HEK293T (cell line): ENCODE data around the gene TBC1D8.

Experiments
- BHLHE40 ChIP-seq: fragments of 450-650 bp; IDR thresholded peaks from 2 replicates; pipeline ENCODE4 v1.6.1; 2016; ENCODE audit warnings: mild to moderate bottlenecking, moderate library complexity, borderline replicate concordance
- ELF4 ChIP-seq: fragments of 450-650 bp; IDR thresholded peaks from 2 replicates; pipeline ENCODE4 v1.6.1; 2017; ENCODE audit warnings: antibody characterized with exemption
- FOXK2 ChIP-seq: fragments of 450-650 bp; IDR thresholded peaks from 2 replicates; pipeline ENCODE4 v1.6.1; 2016; ENCODE audit warnings: mild to moderate bottlenecking
- LEF1 ChIP-seq: fragments of 450-650 bp; IDR thresholded peaks from 2 replicates; pipeline ENCODE4 v1.6.1; 2017; ENCODE audit warnings: mild to moderate bottlenecking, borderline replicate concordance
- SP1 ChIP-seq: fragments of 450-650 bp; IDR thresholded peaks from 2 replicates; pipeline ENCODE4 v1.6.1; 2017
- SUZ12 ChIP-seq: fragments of 450-650 bp; IDR thresholded peaks from 2 replicates; pipeline ENCODE4 v1.6.1; 2016; ENCODE audit warnings: mild to moderate bottlenecking
- ZNF384 ChIP-seq: fragments of 450-650 bp; IDR thresholded peaks from 2 replicates; pipeline ENCODE4 v1.6.1; 2016

DNA sequence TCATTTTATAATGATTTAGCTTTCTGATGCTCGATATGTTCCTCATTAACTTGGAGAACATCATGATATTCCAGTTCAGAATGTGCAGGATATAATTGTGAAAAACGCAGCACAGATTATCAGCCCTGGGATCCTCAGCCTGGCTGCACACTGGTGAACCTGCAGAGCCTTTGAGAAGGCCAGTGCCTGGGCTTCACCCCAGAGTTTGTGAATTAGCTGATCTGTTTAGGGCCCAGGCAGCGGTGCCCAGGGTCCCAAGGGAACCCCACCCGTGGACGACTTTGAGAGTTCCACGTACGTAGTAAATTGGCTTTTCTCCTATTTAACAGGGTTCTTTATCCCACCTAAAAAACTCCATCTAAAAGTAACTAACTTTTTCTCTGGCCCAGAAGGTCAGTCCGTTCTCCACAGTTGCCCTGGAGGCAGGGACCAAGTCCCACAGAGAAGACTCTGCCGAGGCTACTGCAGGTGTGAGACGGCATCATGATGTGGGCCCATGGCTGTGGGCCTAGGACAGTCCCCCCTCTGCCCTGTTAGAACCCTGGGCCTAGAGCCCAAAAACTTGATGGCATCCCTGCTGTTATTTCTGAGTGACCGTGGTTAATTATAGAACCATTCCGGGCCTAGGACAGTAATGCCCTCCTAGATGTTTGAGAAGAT is 188.7 kb downstream of the TBC1D8 start:
- TF ChIP-seq ELF4 (no peak), ZNF384 (no peak), SUZ12 (no peak), FOXK2 (no peak), LEF1 (no peak), SP1 (no peak), BHLHE40 (no peak)
